Fibroblast of lung (primary cell): ENCODE data around the gene DEPDC7. TPM values are rescaled to one million over a fixed set of nuclear protein-coding genes. Genes with fewer than 3 reads are reported as not detected.

ENCODE experiments used
- DNase-seq, 2 donors: peaks; one replicate each; pipeline versions ENCODE4 v3.0.0 to v3.0.0-alpha.2; 2010; ENCODE audit warnings: low read depth in 2 of 2
- H2AFZ ChIP-seq: 2 replicates; pipeline ENCODE4 v1.5.1; 2012; ENCODE audit warnings: low read length, control low read depth, inconsistent platforms
- H3K27ac ChIP-seq: 2 replicates; pipeline ENCODE4 v1.5.1; 2011; ENCODE audit warnings: low read length, control low read depth; ENCODE audit not compliant: insufficient read depth
- H3K27me3 ChIP-seq: 2 replicates; pipeline ENCODE4 v1.5.1; 2011; ENCODE audit warnings: mild to moderate bottlenecking, low read length; ENCODE audit not compliant: control insufficient read depth, insufficient read depth
- H3K36me3 ChIP-seq: 2 replicates; pipeline ENCODE4 v1.5.1; 2011; ENCODE audit warnings: low read length; ENCODE audit not compliant: control insufficient read depth, insufficient read depth
- H3K4me1 ChIP-seq: 2 replicates; pipeline ENCODE4 v1.5.1; 2011; ENCODE audit warnings: low read length; ENCODE audit not compliant: control insufficient read depth, insufficient read depth; ENCODE audit errors: extremely low read depth
- H3K4me2 ChIP-seq: 2 replicates; pipeline ENCODE4 v1.5.1; 2011; ENCODE audit warnings: low read length, control low read depth; ENCODE audit not compliant: insufficient read depth; ENCODE audit errors: extremely low read depth
- H3K4me3 ChIP-seq, 4 experiments: fragments of 200-600 bp in 1 of 4; sonication (generic) in 1 of 4; replicated peaks in 1 of 4; 2 replicates each; pipeline ENCODE4 v1.5.1; 2011 to 2016; ENCODE audit warnings: low read length in 4 of 4, low read depth in 3 of 4, mild to moderate bottlenecking in 3 of 4, control low read depth in 2 of 4, inconsistent platforms in 1 of 4, mixed read lengths in 1 of 4; ENCODE audit not compliant: insufficient read depth in 1 of 4; ENCODE audit errors: control extremely low read depth in 1 of 4
- H3K79me2 ChIP-seq: 2 replicates; pipeline ENCODE4 v1.5.1; 2012; ENCODE audit warnings: mild to moderate bottlenecking, low read length, inconsistent platforms; ENCODE audit not compliant: control insufficient read depth, insufficient read depth
- H3K9ac ChIP-seq: 2 replicates; pipeline ENCODE4 v1.5.1; 2011; ENCODE audit warnings: mild to moderate bottlenecking, low read length, control low read depth; ENCODE audit not compliant: insufficient read depth
- H3K9me3 ChIP-seq: 2 replicates; pipeline ENCODE4 v1.5.1; 2012; ENCODE audit warnings: low read depth, low read length; ENCODE audit not compliant: control insufficient read depth, insufficient read depth
- H4K20me1 ChIP-seq: 2 replicates; pipeline ENCODE4 v1.5.1; 2011; ENCODE audit warnings: low read length; ENCODE audit not compliant: control insufficient read depth, insufficient read depth; ENCODE audit errors: extremely low read depth
- CTCF ChIP-seq, 2 donors: IDR thresholded peaks in 1 of 2; conservative IDR thresholded peaks in 1 of 2; 1 replicate in 1 of 2; 2 replicates in 1 of 2; pipeline ENCODE4 v1.5.1; 2011 to 2012; ENCODE audit warnings: low read length in 2 of 2, control low read depth in 1 of 2, inconsistent platforms in 1 of 2, low read depth in 1 of 2, mild to moderate bottlenecking in 1 of 2
- EZH2 ChIP-seq: IDR thresholded peaks from 2 replicates; pipeline ENCODE4 v1.5.1; 2012; ENCODE audit warnings: low read length, control low read depth, mild to moderate bottlenecking; ENCODE audit errors: missing control alignments
- polyA plus RNA-seq, 2 donors: library from polyadenylated mRNA; depleted of rRNA in 1 of 2; stranded (reverse) in 1 of 2; unstranded in 1 of 2; fragments of >200 nt; gene quantifications; 2 replicates each; pipeline ENCODE4 v1.2.1, GENCODE V29; 2011 to 2012; ENCODE audit warnings: missing spikeins in 1 of 2
- total RNA-seq: library from RNA; depleted of rRNA; stranded (reverse); fragments of >200 nt; gene quantifications from 2 replicates; pipeline ENCODE4 v1.2.1, GENCODE V29; 2014

Gene DEPDC7
- total and polyA plus RNA-seq, 2 donors (not counting 1 experiment from before 2014, with no cell fraction given): 6.7 to 8.4 TPM

GRCh38 chr11:33033493-33033892 lies 17.8 kb downstream of the DEPDC7 start:
- H4K20me1 ChIP-seq: no peaks in the 10 kb centered on the region
- no peaks in the 10 kb centered on the region for H3K79me2 ChIP-seq
- no peaks in the 10 kb centered on the region for H3K27me3 ChIP-seq
- no peak overlapping the region for H3K27ac ChIP-seq
- H2AFZ ChIP-seq: no peak overlapping the region
- no peaks in the 10 kb centered on the region for H3K36me3 ChIP-seq
- DNase-seq: no peak
- no peak overlapping the region for H3K4me2 ChIP-seq
- H3K9ac ChIP-seq: no peak overlapping the region
- no peak overlapping the region for H3K4me3 ChIP-seq
- no peaks in the 10 kb centered on the region for H3K4me1 ChIP-seq
- TF ChIP-seq CTCF (conservative IDR thresholded peaks at IDR 0.05 in 1 of 2, IDR thresholded peaks at IDR 0.05 in 1 of 2; ENCODE audit: low read depth in 1 of 2, low read length in 2 of 2) (no peak), EZH2 (no peak)
- no peaks in the 10 kb centered on the region for H3K9me3 ChIP-seq

GRCh38 chr11:33035011-33035410 lies 19.3 kb downstream of the DEPDC7 start:
- Histone ChIP-seq H3K36me3 (no peaks in the 10 kb centered on the region), H3K4me1 (no peaks in the 10 kb centered on the region), H3K79me2 (no peaks in the 10 kb centered on the region), H3K4me2 (no peak overlapping the region), H3K27ac (no peak overlapping the region), H3K4me3 (no peak overlapping the region), H4K20me1 (no peaks in the 10 kb centered on the region), H3K9ac (no peak overlapping the region), H3K27me3 (no peaks in the 10 kb centered on the region), H3K9me3 (no peaks in the 10 kb centered on the region), H2AFZ (no peak overlapping the region)
- TF ChIP-seq CTCF (conservative IDR thresholded peaks at IDR 0.05 in 1 of 2, IDR thresholded peaks at IDR 0.05 in 1 of 2; ENCODE audit: low read depth in 1 of 2, low read length in 2 of 2) (no peak), EZH2 (no peak)
- no peak for DNase-seq

GRCh38 chr11:33039274-33040032 lies 23.8 kb downstream of the DEPDC7 start, which contains the start of gene TCP11L1:
Gene TCP11L1 (plus strand): TSS chr11:33039572. CDS start chr11:33043774, 4,202 bp downstream.
- Histone ChIP-seq H3K27me3 (no peaks in the 10 kb centered on the region), H2AFZ (peak within 1 kb of the TSS; percentile 95), H3K4me3 (peak within 1 kb of the TSS; percentile 64 to 80 (median 76)), H4K20me1 (no peaks in the 10 kb centered on the region), H3K9ac (peak within 1 kb of the TSS; percentile 80), H3K9me3 (no peaks in the 10 kb centered on the region), H3K4me2 (peak within 1 kb of the TSS; percentile 82), H3K36me3 (no peaks in the 10 kb centered on the region), H3K4me1 (no peaks in the 10 kb centered on the region), H3K27ac (peak within 1 kb of the TSS; percentile 93), H3K79me2 (peaks cover 12% of the 10 kb centered on the region)
- DNase-seq: peak; percentile 93 to 94
- TF ChIP-seq CTCF (conservative IDR thresholded peaks at IDR 0.05 in 1 of 2, IDR thresholded peaks at IDR 0.05 in 1 of 2; ENCODE audit: low read depth in 1 of 2, low read length in 2 of 2) (no peak), EZH2 (no peak)
